Spleen (tissue), 11 donors: ENCODE data around the gene MRPL16. TPM values are rescaled to one million over a fixed set of nuclear protein-coding genes. Genes with fewer than 3 reads are reported as not detected.

ENCODE experiments used
- DNase-seq: peaks from one replicate; pipeline ENCODE4 v3.0.0-alpha.2; 2020
- H3K27ac ChIP-seq, 8 donors: fragments of 200-600 bp; sonication (generic) in 7 of 8; 1 replicate in 4 of 8; 2 replicates in 4 of 8; pipeline versions ENCODE4 v1.5.0 to v1.8.0; 2016 to 2021; ENCODE audit warnings: inconsistent platforms in 4 of 8, mild to moderate bottlenecking in 4 of 8, moderate library complexity in 1 of 8
- H3K27me3 ChIP-seq, 7 donors: fragments of 200-600 bp; sonication (generic) in 6 of 7; replicated peaks in 1 of 7; 1 replicate in 4 of 7; 2 replicates in 3 of 7; pipeline versions ENCODE4 v1.5.0 to v1.8.0; 2016 to 2021; ENCODE audit warnings: inconsistent platforms in 3 of 7, mild to moderate bottlenecking in 1 of 7
- H3K36me3 ChIP-seq, 6 donors: fragments of 200-600 bp; sonication (generic) in 5 of 6; 1 replicate in 4 of 6; 2 replicates in 2 of 6; pipeline versions ENCODE4 v1.5.0 to v1.8.0; 2016 to 2021; ENCODE audit warnings: inconsistent platforms in 2 of 6
- H3K4me1 ChIP-seq, 6 donors: fragments of 200-600 bp; sonication (generic) in 5 of 6; 1 replicate in 3 of 6; 2 replicates in 3 of 6; pipeline versions ENCODE4 v1.5.0 to v1.8.0; 2016 to 2021; ENCODE audit warnings: inconsistent platforms in 3 of 6
- H3K4me3 ChIP-seq, 8 donors: fragments of 200-600 bp; sonication (generic) in 7 of 8; 1 replicate in 4 of 8; 2 replicates in 4 of 8; pipeline versions ENCODE4 v1.5.0 to v1.8.0; 2016 to 2021; ENCODE audit warnings: inconsistent platforms in 4 of 8, mild to moderate bottlenecking in 4 of 8, moderate library complexity in 2 of 8
- H3K9me3 ChIP-seq, 8 donors: fragments of 200-600 bp; sonication (generic) in 7 of 8; 1 replicate in 4 of 8; 2 replicates in 4 of 8; pipeline versions ENCODE4 v1.5.0 to v1.8.0; 2016 to 2021; ENCODE audit warnings: inconsistent platforms in 4 of 8
- CTCF ChIP-seq, 11 experiments: fragments of 200-600 bp in 7 of 11; fragments of 450-650 bp in 4 of 11; sonication (generic) in 4 of 11; IDR thresholded peaks in 8 of 11; conservative IDR thresholded peaks in 3 of 11; 1 replicate in 7 of 11; 2 replicates in 4 of 11; pipeline versions ENCODE4 v1.4.0 to v1.8.0; 2016 to 2021; ENCODE audit warnings: antibody characterized with exemption in 11 of 11, inconsistent platforms in 4 of 11, mild to moderate bottlenecking in 1 of 11
- POLR2A ChIP-seq, 3 donors: fragments of 450-650 bp; IDR thresholded peaks; one replicate each; pipeline ENCODE4 v1.5.1; 2017; ENCODE audit warnings: antibody characterized with exemption in 3 of 3, mild to moderate bottlenecking in 1 of 3
- POLR2AphosphoS5 ChIP-seq, 3 donors: sonication (generic); formaldehyde crosslinking; IDR thresholded peaks; one replicate each; pipeline ENCODE4 v1.5.1; 2017; ENCODE audit warnings: antibody characterized with exemption in 3 of 3
- WGBS, 5 donors: extraction: QIAGEN DNeasy Blood & Tissue Kit in 3 of 5; methylation state at CpG; one replicate each; pipeline versions ENCODE4 v1.1.5 to v1.1.7; 2013 to 2018; 5-methylcytosine and 5-hydroxymethylcytosine counted together
- intact Hi-C: fragments of 100-400 bp; cut with DNase I; formaldehyde crosslinking; loops from one replicate; pipeline ENCODE4 v1.15.0; 2023; ENCODE audit warnings: low total_unique reads
- polyA plus RNA-seq, 3 donors: library from polyadenylated mRNA; stranded (reverse); fragments of 200-250 nt; gene quantifications; one replicate each; pipeline ENCODE4 v1.2.1, GENCODE V29; 2013
- total RNA-seq, 7 donors: library from RNA; depleted of rRNA in 3 of 7; stranded (reverse); fragments of >200 nt in 3 of 7; fragmentation: NEBNext Ultra II Directional in 4 of 7; extraction: Animal tissue kit (Norgen Biotek cat#: 25700) in 4 of 7; gene quantifications; one replicate each; pipeline versions ENCODE4 v1.1.0 to v1.2.1, GENCODE V29; 2016 to 2021
- donor health status: healthy with polysubstance abuse.
- donor health status: DM: no; HTN: no; CAD: no; lungs with moderate emphysema.
- donor health status: DM: no; HTN: no; CAD: no.
- donor health status: Bipolar disorder and iron deficiency.
- donor health status: healthy.
- donor health status: DM: no; HTN: no; CAD: no.
- donor health status: DM: yes; HTN: yes; CAD: no.

Gene MRPL16
- total and polyA plus RNA-seq, 10 donors, result 35.6 to 78.9 (median 52.2) TPM

- TF ChIP-seq CTCF (IDR thresholded peaks at IDR 0.05 in 8 of 11, conservative IDR thresholded peaks at IDR 0.05 in 3 of 11) (no peak), POLR2AphosphoS5 (IDR thresholded peaks at IDR 0.05) (no peak), POLR2A (IDR thresholded peaks at IDR 0.05) (no peak)
- Histone ChIP-seq H3K27ac (peak overlapping the region in 4 of 8 donors; percentile 19 to 68 (median 54)), H3K4me3 (peak overlapping the region in 1 of 8 donors; percentile 9), H3K36me3 (no peaks in the 10 kb centered on the region), H3K27me3 (no peaks in the 10 kb centered on the region), H3K9me3 (no peaks in the 10 kb centered on the region), H3K4me1 (peaks cover 0 to 87% (median 33%) of the 10 kb centered on the region in 6 donors)
- intact Hi-C loops, result no loop called here
- DNase-seq, result no peak
- WGBS, 5 donors, result 9 to 40% (median 33%) methylated on average over 1 of the region's 1 CpG
Observed at GRCh38 chr11:59767225-59767611, 43.4 kb downstream of the MRPL16 start.

GRCh38 chr11:59766542-59767224 lies 43.9 kb downstream of the MRPL16 start:
- H3K27me3 ChIP-seq, result no peaks in the 10 kb centered on the region
- H3K4me1 ChIP-seq, result peaks cover 0 to 87% (median 32%) of the 10 kb centered on the region in 6 donors
- H3K27ac ChIP-seq, result peak overlapping the region in 4 of 8 donors; percentile 19 to 68 (median 54)
- TF ChIP-seq POLR2AphosphoS5 (IDR thresholded peaks at IDR 0.05) (no peak), POLR2A (IDR thresholded peaks at IDR 0.05) (no peak), CTCF (IDR thresholded peaks at IDR 0.05 in 8 of 11, conservative IDR thresholded peaks at IDR 0.05 in 3 of 11) (no peak)
- no peaks in the 10 kb centered on the region for H3K9me3 ChIP-seq
- H3K4me3 ChIP-seq, result peak overlapping the region in 1 of 8 donors; percentile 9
- 72 to 77% (median 75%) methylated on average over 6 of the region's 6 CpGs for WGBS, 5 donors
- no peaks in the 10 kb centered on the region for H3K36me3 ChIP-seq
- intact Hi-C loops, result no loop called here
- DNase-seq, result no peak

- WGBS, 5 donors, result 88 to 95% (median 90%) methylated on average over 4 of the region's 4 CpGs
- Histone ChIP-seq H3K27me3 (no peaks in the 10 kb centered on the region), H3K27ac (peak overlapping the region in 1 of 8 donors; percentile 68), H3K9me3 (no peaks in the 10 kb centered on the region), H3K4me3 (no peak overlapping the region), H3K4me1 (peaks cover 0 to 79% (median 33%) of the 10 kb centered on the region in 6 donors), H3K36me3 (peaks cover 0 to 5% (median 0%) of the 10 kb centered on the region in 6 donors)
- intact Hi-C loops, result no loop called here
- TF ChIP-seq POLR2AphosphoS5 (IDR thresholded peaks at IDR 0.05) (no peak), POLR2A (IDR thresholded peaks at IDR 0.05) (no peak), CTCF (IDR thresholded peaks at IDR 0.05 in 8 of 11, conservative IDR thresholded peaks at IDR 0.05 in 3 of 11) (no peak)
- no peak for DNase-seq
Observed at GRCh38 chr11:59765068-59765735, 45.4 kb downstream of the MRPL16 start.

- TF ChIP-seq CTCF (IDR thresholded peaks at IDR 0.05 in 8 of 11, conservative IDR thresholded peaks at IDR 0.05 in 3 of 11), result no peak
- TF ChIP-seq POLR2AphosphoS5 (IDR thresholded peaks at IDR 0.05), result peak in 1 of 3 donors; percentile 37
- Histone ChIP-seq H3K27me3 (no peaks in the 10 kb centered on the region), H3K4me1 (peaks cover 0 to 62% (median 28%) of the 10 kb centered on the region in 6 donors), H3K4me3 (no peak overlapping the region), H3K9me3 (no peaks in the 10 kb centered on the region), H3K27ac (peak overlapping the region in 3 of 8 donors; percentile 17 to 38 (median 22)), H3K36me3 (peaks cover 0 to 11% (median 0%) of the 10 kb centered on the region in 6 donors)
- intact Hi-C loops, result no loop called here
- 66 to 78% (median 68%) methylated on average over 6 of the region's 6 CpGs for WGBS, 5 donors
- no peak for DNase-seq
Observed at GRCh38 chr11:59761993-59762392, 48.6 kb downstream of the MRPL16 start.
